Peyer's patch (tissue), 4 donors: Measurements from ENCODE around the gene KSR2.

Source experiments
- POLR2A ChIP-seq, 2 donors: fragments of 450-650 bp; IDR thresholded peaks; one replicate each; pipeline ENCODE4 v1.5.1; 2017; ENCODE audit warnings: antibody characterized with exemption in 2 of 2, mild to moderate bottlenecking in 2 of 2, moderate library complexity in 2 of 2
- TF ChIP-seq, protein P1 (sequence below), 6 experiments: fragments of 450-650 bp in 4 of 6; fragments of 200-600 bp in 2 of 6; sonication (generic) in 1 of 6; IDR thresholded peaks; one replicate each; pipeline ENCODE4 v1.5.1; 2017 to 2019; ENCODE audit warnings: antibody characterized with exemption in 6 of 6, mild to moderate bottlenecking in 3 of 6, moderate library complexity in 1 of 6

GRCh38 chr12:117522559-117522958 is 446.2 kb downstream of the KSR2 start:
- TF ChIP-seq, protein P1, sequence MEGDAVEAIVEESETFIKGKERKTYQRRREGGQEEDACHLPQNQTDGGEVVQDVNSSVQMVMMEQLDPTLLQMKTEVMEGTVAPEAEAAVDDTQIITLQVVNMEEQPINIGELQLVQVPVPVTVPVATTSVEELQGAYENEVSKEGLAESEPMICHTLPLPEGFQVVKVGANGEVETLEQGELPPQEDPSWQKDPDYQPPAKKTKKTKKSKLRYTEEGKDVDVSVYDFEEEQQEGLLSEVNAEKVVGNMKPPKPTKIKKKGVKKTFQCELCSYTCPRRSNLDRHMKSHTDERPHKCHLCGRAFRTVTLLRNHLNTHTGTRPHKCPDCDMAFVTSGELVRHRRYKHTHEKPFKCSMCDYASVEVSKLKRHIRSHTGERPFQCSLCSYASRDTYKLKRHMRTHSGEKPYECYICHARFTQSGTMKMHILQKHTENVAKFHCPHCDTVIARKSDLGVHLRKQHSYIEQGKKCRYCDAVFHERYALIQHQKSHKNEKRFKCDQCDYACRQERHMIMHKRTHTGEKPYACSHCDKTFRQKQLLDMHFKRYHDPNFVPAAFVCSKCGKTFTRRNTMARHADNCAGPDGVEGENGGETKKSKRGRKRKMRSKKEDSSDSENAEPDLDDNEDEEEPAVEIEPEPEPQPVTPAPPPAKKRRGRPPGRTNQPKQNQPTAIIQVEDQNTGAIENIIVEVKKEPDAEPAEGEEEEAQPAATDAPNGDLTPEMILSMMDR (IDR thresholded peaks at IDR 0.05), result no peak
- no peak for TF ChIP-seq POLR2A (IDR thresholded peaks at IDR 0.05)
